ENCODE data around the gene TLDC2.

DNA sequence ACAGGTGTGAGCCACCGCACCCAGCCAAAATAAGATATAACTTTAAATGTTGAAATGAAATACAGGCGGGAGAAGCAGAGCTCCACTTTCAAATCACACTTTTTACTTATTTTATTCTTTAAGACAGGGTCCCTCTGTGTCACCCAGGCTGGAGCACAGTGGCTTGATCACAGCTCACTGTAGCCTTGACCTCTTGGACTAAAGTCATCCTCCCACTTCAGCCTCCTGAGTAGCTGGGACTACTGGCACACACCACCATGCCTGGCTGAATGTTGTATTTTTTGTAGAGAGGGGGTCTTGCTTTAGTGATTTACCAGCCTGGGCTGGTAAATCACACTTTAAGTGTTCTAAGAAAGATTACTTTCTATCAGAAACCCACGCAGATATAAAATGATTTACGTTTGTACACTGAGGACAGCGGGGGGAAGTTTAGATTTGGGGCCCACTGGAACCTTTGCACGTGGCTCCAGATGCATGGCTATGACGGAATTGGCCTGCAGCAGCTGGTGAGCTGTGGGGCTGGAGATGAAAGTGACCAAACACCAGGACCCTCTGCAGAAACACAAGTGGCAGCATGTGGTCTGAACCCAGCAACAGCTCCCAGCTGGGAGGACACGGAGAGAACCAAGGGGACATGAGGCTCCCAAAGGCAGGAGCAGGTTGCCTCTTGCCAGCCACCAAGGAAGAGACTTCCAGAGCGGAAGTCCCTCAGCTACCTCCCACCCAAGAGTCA, 26.4 kb upstream of the TLDC2 start:
- TF ChIP-seq, protein P1, sequence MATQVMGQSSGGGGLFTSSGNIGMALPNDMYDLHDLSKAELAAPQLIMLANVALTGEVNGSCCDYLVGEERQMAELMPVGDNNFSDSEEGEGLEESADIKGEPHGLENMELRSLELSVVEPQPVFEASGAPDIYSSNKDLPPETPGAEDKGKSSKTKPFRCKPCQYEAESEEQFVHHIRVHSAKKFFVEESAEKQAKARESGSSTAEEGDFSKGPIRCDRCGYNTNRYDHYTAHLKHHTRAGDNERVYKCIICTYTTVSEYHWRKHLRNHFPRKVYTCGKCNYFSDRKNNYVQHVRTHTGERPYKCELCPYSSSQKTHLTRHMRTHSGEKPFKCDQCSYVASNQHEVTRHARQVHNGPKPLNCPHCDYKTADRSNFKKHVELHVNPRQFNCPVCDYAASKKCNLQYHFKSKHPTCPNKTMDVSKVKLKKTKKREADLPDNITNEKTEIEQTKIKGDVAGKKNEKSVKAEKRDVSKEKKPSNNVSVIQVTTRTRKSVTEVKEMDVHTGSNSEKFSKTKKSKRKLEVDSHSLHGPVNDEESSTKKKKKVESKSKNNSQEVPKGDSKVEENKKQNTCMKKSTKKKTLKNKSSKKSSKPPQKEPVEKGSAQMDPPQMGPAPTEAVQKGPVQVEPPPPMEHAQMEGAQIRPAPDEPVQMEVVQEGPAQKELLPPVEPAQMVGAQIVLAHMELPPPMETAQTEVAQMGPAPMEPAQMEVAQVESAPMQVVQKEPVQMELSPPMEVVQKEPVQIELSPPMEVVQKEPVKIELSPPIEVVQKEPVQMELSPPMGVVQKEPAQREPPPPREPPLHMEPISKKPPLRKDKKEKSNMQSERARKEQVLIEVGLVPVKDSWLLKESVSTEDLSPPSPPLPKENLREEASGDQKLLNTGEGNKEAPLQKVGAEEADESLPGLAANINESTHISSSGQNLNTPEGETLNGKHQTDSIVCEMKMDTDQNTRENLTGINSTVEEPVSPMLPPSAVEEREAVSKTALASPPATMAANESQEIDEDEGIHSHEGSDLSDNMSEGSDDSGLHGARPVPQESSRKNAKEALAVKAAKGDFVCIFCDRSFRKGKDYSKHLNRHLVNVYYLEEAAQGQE (IDR thresholded peaks at IDR 0.05; ENCODE audit: insufficient read depth in 1 of 2, low read depth in 2 of 2, low read length in 2 of 2): no peak
- TF ChIP-seq POLR2AphosphoS5 (IDR thresholded peaks at IDR 0.05; ENCODE audit: low read depth, low read length): no peak

All from PFSK-1 (cell line).